Mesenchymal stem cell (in vitro differentiated cells and primary cell): ENCODE results near the gene SEC22A.

ENCODE experiments used
- DNase-seq: peaks from one replicate; pipeline ENCODE4 v3.0.0-alpha.2; 2013
- H2AFZ ChIP-seq: one replicate; pipeline ENCODE4 v1.6.1; 2013; ENCODE audit warnings: low read depth, mild to moderate bottlenecking, control low read depth, inconsistent platforms, low read length, moderate library complexity
- H2AK5ac ChIP-seq: 2 replicates; pipeline ENCODE4 v1.6.1; 2013; ENCODE audit warnings: low read length, moderate library complexity, mild to moderate bottlenecking, inconsistent platforms; ENCODE audit not compliant: severe bottlenecking
- H2BK120ac ChIP-seq: one replicate; pipeline ENCODE4 v1.6.1; 2013; ENCODE audit warnings: low read depth, mild to moderate bottlenecking, inconsistent platforms, low read length, moderate library complexity
- H2BK12ac ChIP-seq, 2 experiments: one replicate each; pipeline ENCODE4 v1.6.1; 2013; ENCODE audit warnings: inconsistent platforms in 2 of 2, low read length in 2 of 2, mild to moderate bottlenecking in 2 of 2, moderate library complexity in 2 of 2, control low read depth in 1 of 2
- H2BK15ac ChIP-seq: one replicate; pipeline ENCODE4 v1.6.1; 2013; ENCODE audit warnings: mild to moderate bottlenecking, low read depth, inconsistent platforms; ENCODE audit not compliant: poor library complexity, severe bottlenecking
- H2BK5ac ChIP-seq: 2 replicates; pipeline ENCODE4 v1.6.1; 2013; ENCODE audit warnings: low read depth, mild to moderate bottlenecking, low read length, control low read depth, inconsistent platforms; ENCODE audit not compliant: poor library complexity, severe bottlenecking
- H3K14ac ChIP-seq, 2 experiments: one replicate each; pipeline ENCODE4 v1.6.1; 2013; ENCODE audit warnings: inconsistent platforms in 2 of 2, low read length in 2 of 2, control low read depth in 1 of 2, mild to moderate bottlenecking in 1 of 2, moderate library complexity in 1 of 2
- H3K18ac ChIP-seq, 2 experiments: one replicate each; pipeline ENCODE4 v1.6.1; 2013; ENCODE audit warnings: inconsistent platforms in 2 of 2, low read length in 2 of 2, control low read depth in 1 of 2, low read depth in 1 of 2, mild to moderate bottlenecking in 1 of 2
- H3K23ac ChIP-seq, 2 experiments: one replicate each; pipeline ENCODE4 v1.6.1; 2013; ENCODE audit warnings: inconsistent platforms in 2 of 2, low read length in 2 of 2, mild to moderate bottlenecking in 2 of 2, moderate library complexity in 2 of 2, control low read depth in 1 of 2
- H3K27ac ChIP-seq: 2 replicates; pipeline ENCODE4 v1.5.1; 2013; ENCODE audit warnings: mild to moderate bottlenecking, moderate library complexity, low read length, control low read depth, inconsistent platforms; ENCODE audit not compliant: poor library complexity, severe bottlenecking
- H3K27me3 ChIP-seq, 2 experiments: 2 replicates each; pipeline versions ENCODE4 v1.6.1 to v1.7.0; 2013; ENCODE audit warnings: low read length in 2 of 2, mild to moderate bottlenecking in 2 of 2, moderate library complexity in 2 of 2, control low read depth in 1 of 2, inconsistent platforms in 1 of 2; ENCODE audit not compliant: control insufficient read depth in 1 of 2, insufficient read depth in 1 of 2
- H3K36me3 ChIP-seq, 2 experiments: 2 replicates each; pipeline versions ENCODE4 v1.6.1 to v1.7.0; 2013; ENCODE audit warnings: low read length in 2 of 2, control low read depth in 1 of 2, inconsistent platforms in 1 of 2, low read depth in 1 of 2, mild to moderate bottlenecking in 1 of 2; ENCODE audit not compliant: insufficient read depth in 2 of 2, control insufficient read depth in 1 of 2
- H3K4ac ChIP-seq, 2 experiments: one replicate each; pipeline ENCODE4 v1.6.1; 2013; ENCODE audit warnings: inconsistent platforms in 2 of 2, low read length in 2 of 2, mild to moderate bottlenecking in 2 of 2, moderate library complexity in 2 of 2, control low read depth in 1 of 2, low read depth in 1 of 2
- H3K4me1 ChIP-seq: 2 replicates; pipeline ENCODE4 v1.6.1; 2013; ENCODE audit warnings: low read depth, low read length, control low read depth; ENCODE audit not compliant: control insufficient read depth, insufficient read depth
- H3K4me2 ChIP-seq: 2 replicates; pipeline ENCODE4 v1.6.1; 2013; ENCODE audit warnings: low read length, mild to moderate bottlenecking, inconsistent platforms; ENCODE audit not compliant: poor library complexity, severe bottlenecking
- H3K4me3 ChIP-seq, 2 experiments: 2 replicates each; pipeline versions ENCODE4 v1.5.1 to v1.7.0; 2013; ENCODE audit warnings: low read length in 2 of 2, mild to moderate bottlenecking in 2 of 2, control low read depth in 1 of 2, low read depth in 1 of 2; ENCODE audit not compliant: insufficient read depth in 1 of 2
- H3K79me1 ChIP-seq: replicated peaks from 2 replicates; pipeline ENCODE4 v1.6.1; 2013; ENCODE audit warnings: mild to moderate bottlenecking, control low read depth, low read length, inconsistent platforms; ENCODE audit not compliant: poor library complexity, severe bottlenecking
- H3K9ac ChIP-seq: 2 replicates; pipeline ENCODE4 v1.7.0; 2013; ENCODE audit warnings: mild to moderate bottlenecking, low read length, moderate library complexity
- H3K9me3 ChIP-seq: 2 replicates; pipeline ENCODE4 v1.7.0; 2013; ENCODE audit warnings: mild to moderate bottlenecking, low read length; ENCODE audit not compliant: control insufficient read depth
- H4K8ac ChIP-seq: one replicate; pipeline ENCODE4 v1.6.1; 2013; ENCODE audit warnings: inconsistent platforms, mild to moderate bottlenecking, low read length, moderate library complexity
- H4K91ac ChIP-seq: one replicate; pipeline ENCODE4 v1.6.1; 2013; ENCODE audit warnings: mild to moderate bottlenecking, low read length, inconsistent platforms
- WGBS: methylation state at CpG from one replicate; pipeline ENCODE4 v1.1.7; 2013; ENCODE audit warnings: mixed read lengths; 5-methylcytosine and 5-hydroxymethylcytosine counted together

The SEC22A gene

DNA sequence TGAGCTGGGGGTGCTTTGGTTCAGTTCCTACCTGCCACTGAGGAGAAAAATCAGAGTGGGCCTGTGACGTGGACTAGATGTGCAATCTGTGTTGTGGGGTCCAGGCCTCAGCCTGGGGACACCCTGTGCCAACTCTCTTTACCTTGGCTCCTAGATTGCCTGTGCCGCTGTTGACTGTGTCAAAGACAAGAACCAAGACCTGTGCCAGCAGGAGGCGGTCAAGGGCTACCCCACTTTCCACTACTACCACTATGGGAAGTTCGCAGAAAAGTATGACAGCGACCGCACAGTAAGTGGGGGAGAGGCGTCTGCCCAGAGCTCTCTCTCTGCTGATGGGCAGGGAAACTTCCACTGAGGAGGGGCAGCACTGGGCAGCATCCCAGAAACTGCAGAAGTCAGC is 40.6 kb upstream of the SEC22A start:
- H3K27me3 ChIP-seq, result no peaks in the 10 kb centered on the region
- no peak overlapping the region for H4K91ac ChIP-seq
- peaks cover 1% of the 10 kb centered on the region for H3K79me1 ChIP-seq
- no peak overlapping the region for H3K4me2 ChIP-seq
- no peak overlapping the region for H3K18ac ChIP-seq
- 96% methylated on average over 7 of the region's 7 CpGs for WGBS
- no peak overlapping the region for H3K14ac ChIP-seq
- no peak overlapping the region for H2AK5ac ChIP-seq
- H3K36me3 ChIP-seq, result peaks cover 53 to 92% of the 10 kb centered on the region in 2 experiments
- H3K4me3 ChIP-seq, result no peak overlapping the region
- H3K23ac ChIP-seq, result no peak overlapping the region
- DNase-seq, result no peak
- H2AFZ ChIP-seq, result no peak overlapping the region
- no peak overlapping the region for H2BK15ac ChIP-seq
- H2BK120ac ChIP-seq, result no peak overlapping the region
- no peaks in the 10 kb centered on the region for H3K9me3 ChIP-seq
- no peak overlapping the region for H3K4ac ChIP-seq
- H3K9ac ChIP-seq, result no peak overlapping the region
- H4K8ac ChIP-seq, result no peak overlapping the region
- no peaks in the 10 kb centered on the region for H3K4me1 ChIP-seq
- H3K27ac ChIP-seq, result no peak overlapping the region
- no peak overlapping the region for H2BK12ac ChIP-seq
- no peak overlapping the region for H2BK5ac ChIP-seq

DNA sequence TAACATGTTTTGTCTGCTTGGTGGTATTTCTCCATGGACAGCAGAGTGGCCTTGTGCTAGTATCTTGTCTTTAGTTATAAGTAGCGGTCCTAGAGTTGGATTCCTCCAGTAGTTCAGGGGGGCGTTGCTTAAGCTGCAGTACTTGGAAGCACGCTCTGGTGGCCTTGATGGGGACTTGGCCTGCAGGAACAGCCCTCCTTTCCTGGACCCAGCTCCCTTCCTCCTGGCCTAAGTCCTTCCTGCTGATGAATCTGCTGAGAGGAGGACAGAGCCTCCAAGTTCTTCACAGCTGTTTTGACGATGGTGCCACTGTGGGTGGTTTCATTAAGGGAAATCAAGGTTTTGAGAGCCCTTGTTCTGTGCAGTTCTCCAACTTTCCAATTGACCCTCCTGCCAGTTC is 38.6 kb upstream of the SEC22A start:
- no peak for DNase-seq
- Histone ChIP-seq H4K91ac (no peak overlapping the region), H3K27ac (no peak overlapping the region), H2BK5ac (no peak overlapping the region), H3K4me1 (no peaks in the 10 kb centered on the region), H4K8ac (no peak overlapping the region), H2BK15ac (no peak overlapping the region), H3K4ac (no peak overlapping the region), H3K27me3 (no peaks in the 10 kb centered on the region), H3K4me2 (no peak overlapping the region), H2AK5ac (no peak overlapping the region), H2BK12ac (no peak overlapping the region), H3K36me3 (peaks cover 41 to 85% of the 10 kb centered on the region in 2 experiments), H3K9me3 (no peaks in the 10 kb centered on the region), H3K23ac (no peak overlapping the region), H3K4me3 (no peak overlapping the region), H3K14ac (no peak overlapping the region), H3K9ac (no peak overlapping the region), H2BK120ac (no peak overlapping the region), H3K18ac (no peak overlapping the region), H2AFZ (no peak overlapping the region), H3K79me1 (peaks cover 1% of the 10 kb centered on the region)
- WGBS, result 95% methylated on average over 4 of the region's 4 CpGs

DNA sequence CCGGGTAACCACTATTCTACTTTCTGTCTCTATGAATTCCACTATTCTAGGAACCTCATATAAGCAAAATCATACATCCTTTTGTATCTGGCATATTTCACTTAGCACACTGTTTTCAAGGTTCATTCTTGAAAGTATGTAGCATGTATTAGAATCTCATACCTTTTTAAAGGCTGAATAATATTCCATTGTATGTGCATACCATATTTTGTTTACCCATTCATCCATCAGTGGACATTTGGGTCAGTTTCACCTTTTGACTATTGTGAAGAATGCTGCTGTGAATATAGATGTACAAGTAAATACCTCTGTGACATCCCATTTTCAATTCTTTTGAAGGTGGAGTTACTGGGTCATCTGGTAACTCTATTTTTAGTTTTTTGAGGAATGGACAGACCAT is 36.6 kb upstream of the SEC22A start:
- Histone ChIP-seq H3K4me1 (peaks cover 5% of the 10 kb centered on the region), H3K9me3 (no peaks in the 10 kb centered on the region), H2BK120ac (no peak overlapping the region), H3K27ac (no peak overlapping the region), H2BK12ac (no peak overlapping the region), H3K79me1 (peaks cover 1% of the 10 kb centered on the region), H3K27me3 (no peaks in the 10 kb centered on the region), H2AK5ac (no peak overlapping the region), H3K4me2 (no peak overlapping the region), H3K23ac (no peak overlapping the region), H3K4me3 (no peak overlapping the region), H4K8ac (no peak overlapping the region), H2BK5ac (no peak overlapping the region), H2BK15ac (no peak overlapping the region), H3K36me3 (peaks cover 30 to 66% of the 10 kb centered on the region in 2 experiments), H3K4ac (no peak overlapping the region), H2AFZ (no peak overlapping the region), H4K91ac (no peak overlapping the region), H3K9ac (no peak overlapping the region), H3K14ac (no peak overlapping the region), H3K18ac (no peak overlapping the region)
- WGBS, result 100% methylated on average over 1 of the region's 1 CpG
- no peak for DNase-seq

DNA sequence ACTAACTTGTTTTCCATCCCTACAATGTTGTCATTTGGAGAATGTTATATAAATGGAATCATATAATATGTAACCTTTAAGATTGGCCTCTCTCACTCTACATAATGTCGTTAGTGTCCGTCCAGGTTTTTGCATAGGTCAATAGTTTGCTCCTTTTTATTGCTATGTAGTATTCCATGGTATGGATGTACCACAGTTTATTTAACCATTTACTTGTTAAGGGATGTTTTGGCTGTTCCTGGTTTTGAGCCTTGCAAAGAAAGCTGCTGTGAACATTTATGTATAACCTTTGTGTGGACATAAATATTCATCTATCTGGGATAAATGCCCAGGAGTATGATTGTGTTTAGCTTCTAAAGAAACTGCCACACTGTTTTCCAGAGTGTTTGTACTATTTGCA is 34.1 kb upstream of the SEC22A start:
- H3K14ac ChIP-seq, result no peak overlapping the region
- no peak overlapping the region for H3K4me3 ChIP-seq
- no peak overlapping the region for H2BK5ac ChIP-seq
- no peak overlapping the region for H3K18ac ChIP-seq
- H2AK5ac ChIP-seq, result no peak overlapping the region
- no peak overlapping the region for H2BK15ac ChIP-seq
- no peaks in the 10 kb centered on the region for H3K9me3 ChIP-seq
- no peak overlapping the region for H4K8ac ChIP-seq
- H3K23ac ChIP-seq, result no peak overlapping the region
- no peak overlapping the region for H3K4me2 ChIP-seq
- no peak overlapping the region for H2BK12ac ChIP-seq
- no peak overlapping the region for H3K4ac ChIP-seq
- H2BK120ac ChIP-seq, result no peak overlapping the region
- peaks cover 5% of the 10 kb centered on the region for H3K4me1 ChIP-seq
- 100% methylated on average over 2 of the region's 2 CpGs for WGBS
- H3K27me3 ChIP-seq, result no peaks in the 10 kb centered on the region
- peaks cover 15 to 47% of the 10 kb centered on the region in 2 experiments for H3K36me3 ChIP-seq
- H3K9ac ChIP-seq, result no peak overlapping the region
- H4K91ac ChIP-seq, result no peak overlapping the region
- no peak overlapping the region for H2AFZ ChIP-seq
- no peak for DNase-seq
- H3K27ac ChIP-seq, result no peak overlapping the region
- H3K79me1 ChIP-seq, result peaks cover 1% of the 10 kb centered on the region
